GM23248 (cell line): ENCODE results near the gene CAVIN3. TPM values are rescaled to one million over a fixed set of nuclear protein-coding genes. Genes with fewer than 3 reads are reported as not detected.
A peak's percentile ranks its signal among the peaks of the same experiment; 100 is the strongest.
"Not testable (repeated sequence)": the region's sequence is repeated elsewhere in the genome, so short reads cannot be mapped to it uniquely, and the experiment has no call there.

ENCODE experiments used
- DNase-seq: peaks from one replicate; pipeline ENCODE4 v3.0.0-alpha.2; 2015
- H2AFZ ChIP-seq: fragments of 200-600 bp; sonication (generic); 2 replicates; pipeline ENCODE4 v1.6.1; 2016; ENCODE audit warnings: antibody characterized with exemption
- H3F3A ChIP-seq: fragments of 200-600 bp; sonication (generic); 2 replicates; pipeline ENCODE4 v1.6.1; 2016; ENCODE audit warnings: mild to moderate bottlenecking, antibody characterized with exemption, mixed run types; ENCODE audit not compliant: insufficient read depth
- H3K27ac ChIP-seq: fragments of 200-600 bp; sonication (generic); 2 replicates; pipeline ENCODE4 v1.5.1; 2016; ENCODE audit warnings: mild to moderate bottlenecking
- H3K27me3 ChIP-seq: fragments of 200-600 bp; sonication (generic); replicated peaks from 2 replicates; pipeline ENCODE4 v1.6.1; 2016; ENCODE audit warnings: mild to moderate bottlenecking; ENCODE audit not compliant: insufficient read depth
- H3K36me3 ChIP-seq: fragments of 200-600 bp; sonication (generic); 2 replicates; pipeline ENCODE4 v1.6.1; 2016; ENCODE audit warnings: low read depth, mild to moderate bottlenecking
- H3K4me1 ChIP-seq: fragments of 200-600 bp; sonication (generic); 2 replicates; pipeline ENCODE4 v1.6.1; 2016; ENCODE audit warnings: mild to moderate bottlenecking; ENCODE audit not compliant: insufficient read depth
- H3K4me2 ChIP-seq: fragments of 200-600 bp; sonication (generic); one replicate; pipeline ENCODE4 v1.6.1; 2016; ENCODE audit warnings: mild to moderate bottlenecking; ENCODE audit not compliant: unreplicated experiment
- H3K4me3 ChIP-seq: fragments of 200-600 bp; sonication (generic); 2 replicates; pipeline ENCODE4 v1.5.1; 2016; ENCODE audit warnings: mild to moderate bottlenecking
- H3K79me2 ChIP-seq: fragments of 200-600 bp; sonication (generic); 2 replicates; pipeline ENCODE4 v1.6.1; 2016; ENCODE audit warnings: mild to moderate bottlenecking; ENCODE audit not compliant: insufficient read depth
- H3K9ac ChIP-seq: fragments of 200-600 bp; sonication (generic); 2 replicates; pipeline ENCODE4 v1.6.1; 2016; ENCODE audit warnings: mild to moderate bottlenecking
- H3K9me2 ChIP-seq: fragments of 200-600 bp; sonication (generic); 2 replicates; pipeline ENCODE4 v1.6.1; 2016; ENCODE audit warnings: mixed run types, mild to moderate bottlenecking, moderate library complexity; ENCODE audit not compliant: insufficient read depth
- H3K9me3 ChIP-seq: fragments of 200-600 bp; sonication (generic); one replicate; pipeline ENCODE4 v1.6.1; 2017; ENCODE audit warnings: low read depth
- H4K20me1 ChIP-seq: fragments of 200-600 bp; sonication (generic); 2 replicates; pipeline ENCODE4 v1.6.0; 2016; ENCODE audit not compliant: insufficient read depth
- EZH2 ChIP-seq: fragments of 200-600 bp; sonication (generic); IDR thresholded peaks from 2 replicates; pipeline ENCODE4 v1.6.1; 2018; ENCODE audit warnings: antibody characterized with exemption, mild to moderate bottlenecking; ENCODE audit not compliant: insufficient read depth, poor library complexity, severe bottlenecking
- EZH2phosphoT487 ChIP-seq: fragments of 200-600 bp; sonication (generic); IDR thresholded peaks from 2 replicates; pipeline ENCODE4 v1.6.1; 2018; ENCODE audit warnings: antibody characterized with exemption, moderate library complexity, mild to moderate bottlenecking, low read depth; ENCODE audit not compliant: insufficient read depth
- WGBS, 2 experiments: methylation state at CpG; one replicate each; pipeline ENCODE4 v1.1.6; 2015 to 2017; ENCODE audit warnings: low lambda C conversion rate in 2 of 2, low coverage in 1 of 2; ENCODE audit errors: missing lambda C conversion rate in 2 of 2; 5-methylcytosine and 5-hydroxymethylcytosine counted together
- in situ Hi-C: fragments of 300-500 bp; cut with MboI; formaldehyde crosslinking; loops from 2 replicates; pipeline ENCODE4 v1.15.0; 2020
- polyA plus RNA-seq: library from polyadenylated mRNA; unstranded; fragments of >200 nt; fragmentation: Nextera tagmentation; extraction: Ambion mirVana; gene quantifications from 2 replicates; pipeline ENCODE4 v1.2.1, GENCODE V29; 2016
- total RNA-seq: library from RNA; depleted of rRNA; stranded (reverse); fragments of >200 nt; shearing (Covaris generic); gene quantifications from 2 replicates; pipeline ENCODE4 v1.2.3, GENCODE V29; 2014

CAVIN3 gene
- total and polyA plus RNA-seq, 2 experiments from 2014 or later = 290 to 456 TPM

- no peaks in the 10 kb centered on the region for H3K36me3 ChIP-seq
- WGBS, 2 experiments = 44 to 64% methylated on average over 1 of the region's 1 CpG
- no peak overlapping the region for H3K9ac ChIP-seq
- H3K9me2 ChIP-seq = no peaks in the 10 kb centered on the region
- no peak overlapping the region for H3K27ac ChIP-seq
- H3K4me3 ChIP-seq = no peak overlapping the region
- peak; percentile 29 for DNase-seq
- no peaks in the 10 kb centered on the region for H3K9me3 ChIP-seq
- no peaks in the 10 kb centered on the region for H3K27me3 ChIP-seq
- in situ Hi-C loops = no loop called here
- no peaks in the 10 kb centered on the region for H3K79me2 ChIP-seq
- H3K4me2 ChIP-seq = no peak overlapping the region
- no peaks in the 10 kb centered on the region for H3K4me1 ChIP-seq
- no peaks in the 10 kb centered on the region for H4K20me1 ChIP-seq
- TF ChIP-seq EZH2phosphoT487 (no peak), EZH2 (no peak)
- H3F3A ChIP-seq = no peaks in the 10 kb centered on the region
- H2AFZ ChIP-seq = no peak overlapping the region
Observed at GRCh38 chr11:6297831-6298230, 22.5 kb downstream of the CAVIN3 start.

- H3F3A ChIP-seq = peaks cover 20% of the 10 kb centered on the region
- H3K9me3 ChIP-seq = no peaks in the 10 kb centered on the region
- H3K36me3 ChIP-seq = no peaks in the 10 kb centered on the region
- TF ChIP-seq EZH2phosphoT487 (no peak), EZH2 (no peak)
- H3K27ac ChIP-seq = no peak overlapping the region
- no peak overlapping the region for H3K4me3 ChIP-seq
- no peaks in the 10 kb centered on the region for H4K20me1 ChIP-seq
- H3K27me3 ChIP-seq = no peaks in the 10 kb centered on the region; the same call in none of the 2 replicates
- no peaks in the 10 kb centered on the region for H3K9me2 ChIP-seq
- no peak overlapping the region for H3K4me2 ChIP-seq
- DNase-seq = no peak
- H2AFZ ChIP-seq = no peak overlapping the region
- H3K79me2 ChIP-seq = no peaks in the 10 kb centered on the region
- peaks cover 11% of the 10 kb centered on the region for H3K4me1 ChIP-seq
- WGBS, 2 experiments = 75 to 90% methylated on average over 4 of the region's 4 CpGs
- in situ Hi-C loops = no loop called here
- H3K9ac ChIP-seq = no peak overlapping the region
Observed at GRCh38 chr11:6285019-6285418, 35.3 kb downstream of the CAVIN3 start.

- Histone ChIP-seq H3K36me3 (no peaks in the 10 kb centered on the region), H3F3A (peaks cover 20% of the 10 kb centered on the region), H2AFZ (no peak overlapping the region), H3K79me2 (no peaks in the 10 kb centered on the region), H3K4me2 (no peak overlapping the region), H3K9ac (no peak overlapping the region), H3K9me3 (no peaks in the 10 kb centered on the region), H3K27me3 (no peaks in the 10 kb centered on the region; the same call in none of the 2 replicates), H4K20me1 (no peaks in the 10 kb centered on the region), H3K9me2 (no peaks in the 10 kb centered on the region), H3K27ac (no peak overlapping the region), H3K4me3 (no peak overlapping the region), H3K4me1 (peaks cover 11% of the 10 kb centered on the region)
- in situ Hi-C loops = no loop called here
- WGBS, 2 experiments = 64 to 69% methylated on average over 3 of the region's 3 CpGs
- DNase-seq = no peak
- TF ChIP-seq EZH2 (no peak), EZH2phosphoT487 (no peak)
Observed at GRCh38 chr11:6284250-6284649, 36.1 kb downstream of the CAVIN3 start.

- Histone ChIP-seq H4K20me1 (no peaks in the 10 kb centered on the region), H2AFZ (no peak overlapping the region), H3K4me3 (no peak overlapping the region), H3K9me3 (no peaks in the 10 kb centered on the region), H3K9me2 (no peaks in the 10 kb centered on the region), H3K4me1 (peaks cover 8% of the 10 kb centered on the region), H3K27me3 (peaks cover 5% of the 10 kb centered on the region), H3K36me3 (no peaks in the 10 kb centered on the region), H3K9ac (no peak overlapping the region), H3K79me2 (no peaks in the 10 kb centered on the region), H3K4me2 (no peak overlapping the region), H3K27ac (no peak overlapping the region), H3F3A (peaks cover 14% of the 10 kb centered on the region)
- WGBS, 2 experiments = 38% methylated on average over 4 of the region's 4 CpGs
- TF ChIP-seq EZH2phosphoT487 (no peak), EZH2 (no peak)
- DNase-seq = no peak
- in situ Hi-C loops = no loop called here
Observed at GRCh38 chr11:6283453-6284023, 36.8 kb downstream of the CAVIN3 start.

GRCh38 chr11:6280809-6281208 lies 39.5 kb downstream of the CAVIN3 start:
- H2AFZ ChIP-seq, in situ Hi-C loops, H3K27ac ChIP-seq, H3K36me3 ChIP-seq, H3K9ac ChIP-seq, H3K4me2 ChIP-seq, H4K20me1 ChIP-seq, H3K9me2 ChIP-seq, H3K4me1 ChIP-seq, DNase-seq, H3F3A ChIP-seq, H3K9me3 ChIP-seq, H3K79me2 ChIP-seq, H3K4me3 ChIP-seq: not testable (repeated sequence)
- 88 to 94% methylated on average over 7 of the region's 7 CpGs for WGBS, 2 experiments
- H3K27me3 ChIP-seq = peaks cover 11% of the 10 kb centered on the region
